Hepatocyte (in vitro differentiated cells): ENCODE data around the gene P2RX1.

Experiments used
- CTCF ChIP-seq: fragments of 200-600 bp; sonication (generic); IDR thresholded peaks from 2 replicates; pipeline ENCODE4 v1.5.1; 2016; ENCODE audit warnings: antibody characterized with exemption, mild to moderate bottlenecking; ENCODE audit not compliant: poor library complexity
- EZH2 ChIP-seq: fragments of 200-600 bp; sonication (generic); IDR thresholded peaks from 2 replicates; pipeline ENCODE4 v1.6.1; 2016; ENCODE audit warnings: antibody characterized with exemption, mild to moderate bottlenecking, borderline replicate concordance
- EZH2phosphoT487 ChIP-seq: fragments of 200-600 bp; sonication (generic); IDR thresholded peaks from one replicate; pipeline ENCODE4 v1.6.1; 2018; ENCODE audit warnings: antibody characterized with exemption, mild to moderate bottlenecking, low read depth, moderate library complexity; ENCODE audit not compliant: unreplicated experiment, severe bottlenecking

GRCh38 chr17:3935825-3936355 lies 19.6 kb upstream of the P2RX1 start:
- TF ChIP-seq CTCF: no peak
- TF ChIP-seq EZH2: no peak
- TF ChIP-seq EZH2phosphoT487: no peak
